CD14-positive monocyte (primary cell): Measurements from ENCODE around the gene TIMP2. TPM values are rescaled to one million over a fixed set of nuclear protein-coding genes. Genes with fewer than 3 reads are reported as not detected.
A peak's percentile ranks its signal among the peaks of the same experiment; 100 is the strongest.

Source experiments
- DNase-seq, 3 donors: peaks; one replicate each; pipeline ENCODE4 v3.0.0-alpha.2; 2011 to 2022
- H2AFZ ChIP-seq: 2 replicates; pipeline ENCODE4 v1.6.0; 2012; ENCODE audit warnings: mild to moderate bottlenecking, low read depth, low read length, inconsistent platforms; ENCODE audit not compliant: insufficient read depth, poor library complexity, severe bottlenecking
- H3K27ac ChIP-seq, 2 donors: 1 replicate in 1 of 2; 2 replicates in 1 of 2; pipeline ENCODE4 v1.5.1; 2012 to 2013; ENCODE audit warnings: low read length in 2 of 2, control low read depth in 1 of 2, inconsistent platforms in 1 of 2, low read depth in 1 of 2, mild to moderate bottlenecking in 1 of 2
- H3K27me3 ChIP-seq, 2 donors: one replicate each; pipeline versions ENCODE4 v1.6.0 to v1.6.1; 2011 to 2013; ENCODE audit warnings: low read length in 2 of 2; ENCODE audit not compliant: control insufficient read depth in 2 of 2, insufficient read depth in 2 of 2
- H3K36me3 ChIP-seq, 2 donors: replicated peaks in 1 of 2; 1 replicate in 1 of 2; 2 replicates in 1 of 2; pipeline versions ENCODE4 v1.5.1 to v1.6.1; 2012 to 2013; ENCODE audit warnings: low read length in 2 of 2, control low read depth in 1 of 2, inconsistent platforms in 1 of 2, mild to moderate bottlenecking in 1 of 2; ENCODE audit not compliant: insufficient read depth in 2 of 2, control insufficient read depth in 1 of 2
- H3K4me1 ChIP-seq, 2 donors: 1 replicate in 1 of 2; 2 replicates in 1 of 2; pipeline versions ENCODE4 v1.5.1 to v1.6.1; 2012 to 2013; ENCODE audit warnings: low read length in 2 of 2, control low read depth in 1 of 2, inconsistent platforms in 1 of 2, mild to moderate bottlenecking in 1 of 2, moderate library complexity in 1 of 2; ENCODE audit not compliant: insufficient read depth in 2 of 2, control insufficient read depth in 1 of 2
- H3K4me2 ChIP-seq: replicated peaks from 2 replicates; pipeline ENCODE3; 2012; ENCODE audit warnings: low read length, moderate library complexity, mild to moderate bottlenecking; ENCODE audit not compliant: poor library complexity, severe bottlenecking; ENCODE audit errors: extremely low read depth
- H3K4me3 ChIP-seq, 3 experiments: fragments of 200-600 bp in 1 of 3; sonication (generic) in 1 of 3; replicated peaks in 1 of 3; 1 replicate in 2 of 3; 2 replicates in 1 of 3; pipeline ENCODE4 v1.5.1; 2011 to 2013; ENCODE audit warnings: low read length in 3 of 3, mild to moderate bottlenecking in 3 of 3, control low read depth in 2 of 3, low read depth in 2 of 3, inconsistent platforms in 1 of 3, moderate library complexity in 1 of 3
- H3K79me2 ChIP-seq: 2 replicates; pipeline ENCODE4 v1.6.0; 2012; ENCODE audit warnings: mild to moderate bottlenecking, control low read depth, inconsistent platforms, low read length, moderate library complexity; ENCODE audit not compliant: insufficient read depth
- H3K9ac ChIP-seq: 2 replicates; pipeline ENCODE4 v1.6.0; 2017; ENCODE audit warnings: low read length, mild to moderate bottlenecking; ENCODE audit not compliant: insufficient read depth, poor library complexity, severe bottlenecking
- H3K9me3 ChIP-seq, 2 donors: replicated peaks in 1 of 2; 1 replicate in 1 of 2; 2 replicates in 1 of 2; pipeline versions ENCODE4 v1.5.1 to v1.6.1; 2012 to 2013; ENCODE audit warnings: low read length in 2 of 2, control low read depth in 1 of 2; ENCODE audit not compliant: control insufficient read depth in 1 of 2, insufficient read depth in 1 of 2
- H4K20me1 ChIP-seq: 2 replicates; pipeline ENCODE4 v1.6.0; 2012; ENCODE audit warnings: mild to moderate bottlenecking, low read length, control low read depth, moderate library complexity; ENCODE audit not compliant: insufficient read depth
- H3K27ac Mint-ChIP-seq, 7 donors: one replicate each; pipeline ENCODE4 v1.8.0; 2020; ENCODE audit warnings: mild to moderate bottlenecking in 7 of 7, mixed read lengths in 7 of 7, moderate library complexity in 6 of 7, inconsistent platforms in 2 of 7
- H3K27me3 Mint-ChIP-seq, 3 donors: one replicate each; pipeline ENCODE4 v1.8.0; 2021 to 2022; ENCODE audit warnings: low read depth in 3 of 3, mild to moderate bottlenecking in 3 of 3, mixed read lengths in 3 of 3, moderate library complexity in 3 of 3, inconsistent platforms in 1 of 3
- H3K36me3 Mint-ChIP-seq, 2 donors: one replicate each; pipeline ENCODE4 v1.8.0; 2020; ENCODE audit warnings: mixed read lengths in 2 of 2, inconsistent platforms in 1 of 2, mild to moderate bottlenecking in 1 of 2
- H3K4me1 Mint-ChIP-seq: one replicate; pipeline ENCODE4 v1.8.0; 2020; ENCODE audit warnings: mild to moderate bottlenecking, mixed read lengths
- H3K4me3 Mint-ChIP-seq, 2 donors: one replicate each; pipeline ENCODE4 v1.8.0; 2020; ENCODE audit warnings: mild to moderate bottlenecking in 2 of 2, mixed read lengths in 2 of 2, moderate library complexity in 1 of 2
- H3K9me3 Mint-ChIP-seq, 7 donors: one replicate each; pipeline ENCODE4 v1.8.0; 2020 to 2022; ENCODE audit warnings: mixed read lengths in 7 of 7, mild to moderate bottlenecking in 6 of 7, moderate library complexity in 6 of 7, inconsistent platforms in 2 of 7
- WGBS: methylation state at CpG from one replicate; pipeline ENCODE4 v1.1.5; 2013; ENCODE audit warnings: missing lambda C conversion rate; ENCODE audit not compliant: insufficient coverage; 5-methylcytosine and 5-hydroxymethylcytosine counted together
- intact Hi-C, 2 donors: fragments of 100-400 bp; cut with micrococcal nuclease; formaldehyde crosslinking; loops; one replicate each; pipeline versions ENCODE4 v1.15.0 to v1.15.1; 2023
- polyA plus RNA-seq, 3 donors: library from polyadenylated mRNA; depleted of rRNA in 1 of 3; unstranded in 2 of 3; stranded (reverse) in 1 of 3; fragments of 300-500 nt in 2 of 3; fragments of >200 nt in 1 of 3; fragmentation: Illumina TruSeq in 2 of 3; gene quantifications; 1 replicate in 2 of 3; 2 replicates in 1 of 3; pipeline ENCODE4 v1.2.3, GENCODE V29; 2012 to 2021
- TF ChIP-seq, protein P1 (sequence below): fragments of 200-600 bp; IDR thresholded peaks from one replicate; pipeline ENCODE4 v1.8.0; 2022; ENCODE audit warnings: antibody characterized with exemption, mild to moderate bottlenecking

Gene TIMP2
- polyA plus RNA-seq, 3 donors = 4.5 to 101 (median 6.4) TPM

DNA sequence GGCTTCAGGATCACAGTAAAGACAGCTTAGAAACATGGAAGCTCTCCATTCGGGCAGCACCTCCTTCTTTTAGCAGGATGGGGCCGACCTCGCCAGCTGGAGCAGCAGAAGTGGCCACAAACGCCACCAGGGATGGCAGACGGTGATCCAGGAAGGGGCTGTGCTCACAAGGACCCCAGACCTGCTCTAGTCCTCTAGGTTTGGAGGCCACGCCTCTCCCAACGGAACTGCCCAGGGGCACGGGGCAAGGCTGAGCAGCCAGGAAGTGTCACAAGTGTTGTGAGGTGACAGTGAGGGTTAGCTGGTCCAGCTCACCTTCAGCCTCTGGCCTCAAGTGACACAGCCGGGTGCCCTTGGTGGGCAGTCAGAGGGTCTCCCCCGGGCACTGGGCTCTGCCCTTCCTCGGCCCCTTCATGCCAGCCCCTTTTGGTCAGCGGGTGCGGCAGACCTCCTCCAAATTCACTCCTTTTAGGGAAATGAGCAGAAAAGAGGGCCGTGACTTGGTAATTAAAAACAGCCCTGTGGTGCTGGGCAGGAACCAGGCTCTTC, 42.6 kb downstream of the TIMP2 start:
- Histone ChIP-seq H3K36me3 (peaks cover 10 to 48% of the 10 kb centered on the region in 2 donors), H3K79me2 (peaks cover 92% of the 10 kb centered on the region), H4K20me1 (peaks cover 69% of the 10 kb centered on the region), H2AFZ (peak overlapping the region; percentile 46), H3K27ac (peak overlapping the region; percentile 96 to 98), H3K27me3 (no peaks in the 10 kb centered on the region), H3K9ac (peak overlapping the region; percentile 83), H3K9me3 (no peaks in the 10 kb centered on the region), H3K4me3 (peak overlapping the region in 1 of 3 experiments; percentile 59), H3K4me1 (peaks cover 71 to 85% of the 10 kb centered on the region in 2 donors), H3K4me2 (peak overlapping the region; percentile 71)
- H3K36me3 Mint-ChIP-seq = peaks cover 42 to 62% of the 10 kb centered on the region in 2 donors
- peak overlapping the region; percentile 49 to 79 for H3K4me3 Mint-ChIP-seq
- TF ChIP-seq, protein P1, sequence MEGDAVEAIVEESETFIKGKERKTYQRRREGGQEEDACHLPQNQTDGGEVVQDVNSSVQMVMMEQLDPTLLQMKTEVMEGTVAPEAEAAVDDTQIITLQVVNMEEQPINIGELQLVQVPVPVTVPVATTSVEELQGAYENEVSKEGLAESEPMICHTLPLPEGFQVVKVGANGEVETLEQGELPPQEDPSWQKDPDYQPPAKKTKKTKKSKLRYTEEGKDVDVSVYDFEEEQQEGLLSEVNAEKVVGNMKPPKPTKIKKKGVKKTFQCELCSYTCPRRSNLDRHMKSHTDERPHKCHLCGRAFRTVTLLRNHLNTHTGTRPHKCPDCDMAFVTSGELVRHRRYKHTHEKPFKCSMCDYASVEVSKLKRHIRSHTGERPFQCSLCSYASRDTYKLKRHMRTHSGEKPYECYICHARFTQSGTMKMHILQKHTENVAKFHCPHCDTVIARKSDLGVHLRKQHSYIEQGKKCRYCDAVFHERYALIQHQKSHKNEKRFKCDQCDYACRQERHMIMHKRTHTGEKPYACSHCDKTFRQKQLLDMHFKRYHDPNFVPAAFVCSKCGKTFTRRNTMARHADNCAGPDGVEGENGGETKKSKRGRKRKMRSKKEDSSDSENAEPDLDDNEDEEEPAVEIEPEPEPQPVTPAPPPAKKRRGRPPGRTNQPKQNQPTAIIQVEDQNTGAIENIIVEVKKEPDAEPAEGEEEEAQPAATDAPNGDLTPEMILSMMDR = no peak
- intact Hi-C loops = loop anchor here (1.0 to 5.0 kb wide), 3 partner anchors 20 to 40 kb away; no protein-coding TSS in a partner anchor
- H3K4me1 Mint-ChIP-seq = peaks cover 68% of the 10 kb centered on the region
- WGBS = 3% methylated on average over 10 of the region's 14 CpGs
- peaks cover 0 to 2% (median 0%) of the 10 kb centered on the region in 7 donors for H3K9me3 Mint-ChIP-seq
- H3K27ac Mint-ChIP-seq = peak overlapping the region; percentile 97 to 99 (median 98)
- peaks cover 0 to 2% (median 2%) of the 10 kb centered on the region in 3 donors for H3K27me3 Mint-ChIP-seq
- peak; percentile 76 to 81 (median 78) for DNase-seq

GRCh38 chr17:78879635-78880186, 45.5 kb downstream of the TIMP2 start:
- Histone ChIP-seq H3K79me2 (peaks cover 92% of the 10 kb centered on the region), H4K20me1 (peaks cover 80% of the 10 kb centered on the region), H3K27me3 (no peaks in the 10 kb centered on the region), H3K27ac (peak overlapping the region; percentile 51 to 73), H2AFZ (peak overlapping the region; percentile 46), H3K4me3 (peak overlapping the region in 1 of 3 experiments; percentile 42), H3K4me2 (peak overlapping the region; percentile 57), H3K9me3 (no peaks in the 10 kb centered on the region), H3K36me3 (peaks cover 6 to 32% of the 10 kb centered on the region in 2 donors), H3K9ac (peak overlapping the region; percentile 49), H3K4me1 (peaks cover 70 to 88% of the 10 kb centered on the region in 2 donors)
- peaks cover 69% of the 10 kb centered on the region for H3K4me1 Mint-ChIP-seq
- DNase-seq = peak; percentile 36 to 77 (median 66)
- TF ChIP-seq, protein P1 = no peak
- peaks cover 0 to 2% (median 0%) of the 10 kb centered on the region in 7 donors for H3K9me3 Mint-ChIP-seq
- H3K36me3 Mint-ChIP-seq = peaks cover 37 to 46% of the 10 kb centered on the region in 2 donors
- peak overlapping the region; percentile 73 to 97 (median 88) for H3K27ac Mint-ChIP-seq
- 33% methylated on average over 17 of the region's 28 CpGs for WGBS
- intact Hi-C loops = loop anchor here (5.0 kb wide), 2 partner anchors 38 to 43 kb away; no protein-coding TSS in a partner anchor
- peak overlapping the region; percentile 13 to 62 for H3K4me3 Mint-ChIP-seq
- H3K27me3 Mint-ChIP-seq = peaks cover 0 to 2% (median 2%) of the 10 kb centered on the region in 3 donors
